GM13977 (cell line): ENCODE data around the gene PTPRR.

ENCODE experiments used
- DNase-seq: peaks from one replicate; pipeline ENCODE4 v3.0.0; 2012; ENCODE audit warnings: low spot score
- CTCF ChIP-seq: IDR thresholded peaks from 2 replicates; pipeline ENCODE4 v1.5.1; 2012; ENCODE audit warnings: mild to moderate bottlenecking, control low read depth; ENCODE audit not compliant: insufficient read depth; ENCODE audit errors: extremely low read depth, missing control alignments
- in situ Hi-C: fragments of 300-500 bp; cut with MboI; formaldehyde crosslinking; loops from one replicate; pipeline ENCODE4 v1.12.0; 2022; ENCODE audit warnings: low sequenced_read_pairs, low pct_unique_long_range_greater_than_20kb, mixed read lengths, inconsistent platforms; ENCODE audit not compliant: unreplicated experiment

PTPRR gene

GRCh38 chr12:70698345-70698744, 222.2 kb downstream of the PTPRR start:
- no peak for DNase-seq
- in situ Hi-C loops: no loop called here
- no peak for TF ChIP-seq CTCF

- in situ Hi-C loops: no loop called here
- TF ChIP-seq CTCF: no peak
- no peak for DNase-seq
Measured at GRCh38 chr12:70695361-70696023, 225.0 kb downstream of the PTPRR start.

DNA sequence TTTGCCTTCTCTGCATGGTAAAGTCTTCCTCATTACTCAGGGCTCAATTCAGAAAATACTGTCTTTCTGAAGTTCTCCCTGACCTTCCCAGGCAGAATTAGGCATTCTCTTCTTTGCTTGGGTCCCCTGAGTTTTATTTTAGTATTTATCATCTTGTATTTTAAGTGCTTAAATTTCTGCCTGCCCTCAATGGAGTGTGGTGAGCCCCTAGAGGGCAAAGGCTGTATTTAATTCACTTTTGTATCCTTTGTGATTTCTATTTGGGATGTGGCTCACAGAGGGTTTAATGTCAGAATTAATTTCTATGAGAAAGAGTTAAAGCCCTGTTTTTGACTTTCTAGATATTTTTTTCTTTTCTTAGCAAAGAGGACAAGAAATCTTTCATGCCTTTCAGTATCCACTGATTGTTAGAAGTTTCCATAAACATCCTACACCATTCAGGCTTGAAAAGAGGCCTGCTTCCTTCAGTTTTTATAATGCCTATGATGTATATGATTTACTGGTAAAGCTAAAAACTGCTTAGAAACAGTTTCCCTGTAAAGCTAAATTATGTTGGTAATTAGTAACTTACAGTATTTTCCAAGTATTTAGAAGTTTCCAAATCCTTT, 227.8 kb downstream of the PTPRR start:
- in situ Hi-C loops: no loop called here
- peak; percentile 17 for TF ChIP-seq CTCF
- DNase-seq: no peak

GRCh38 chr12:70691018-70691672, 229.4 kb downstream of the PTPRR start:
- TF ChIP-seq CTCF: no peak
- DNase-seq: no peak
- in situ Hi-C loops: no loop called here

DNA sequence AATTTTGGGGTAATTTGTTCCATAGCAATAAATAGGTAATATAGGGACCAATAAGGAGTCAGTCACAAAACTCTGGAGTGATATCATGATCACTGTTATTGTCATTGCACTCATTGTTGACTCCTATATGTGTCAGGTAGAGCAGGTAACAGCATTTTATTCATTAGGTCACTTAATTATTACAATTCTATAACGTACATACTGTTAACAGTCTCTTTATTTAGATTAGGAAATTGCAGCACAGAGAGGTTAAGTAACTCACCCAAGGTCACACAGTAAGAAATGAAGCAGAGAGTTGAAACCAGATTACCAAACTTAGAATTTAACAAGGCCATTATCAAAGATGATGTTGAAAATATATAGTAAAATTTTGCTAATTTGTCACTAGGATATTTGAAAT, 233.6 kb downstream of the PTPRR start:
- in situ Hi-C loops: no loop called here
- TF ChIP-seq CTCF: no peak
- no peak for DNase-seq

- in situ Hi-C loops: no loop called here
- no peak for TF ChIP-seq CTCF
- no peak for DNase-seq
Measured at GRCh38 chr12:70686299-70686698, 234.2 kb downstream of the PTPRR start.
